WTC11 (cell line): ENCODE results near the gene PLA2G12B. TPM values are rescaled to one million over a fixed set of nuclear protein-coding genes. Genes with fewer than 3 reads are reported as not detected.

Source experiments
- ATAC-seq: fragments of 200-7000 bp; cut with Tn5 transposase; 2 replicates; pipeline ENCODE4 v1.10.0; 2021; ENCODE audit warnings: mild to moderate bottlenecking, moderate library complexity
- CTCF ChIA-PET: fragments of 300-600 bp; sonication (Branson Sonifier 250); formaldehyde crosslinking; loops from one replicate; lab custom pipeline; 2021; ENCODE audit warnings: antibody characterized with exemption; lab: Charles Lee
- POLR2A ChIA-PET: fragments of 350-600 bp; sonication (Branson Sonifier 250); formaldehyde crosslinking; loops from one replicate; lab custom pipeline; 2021; ENCODE audit warnings: antibody characterized with exemption; lab: Charles Lee
- DNase-seq: peaks from one replicate; pipeline ENCODE4 v3.0.0; 2021; ENCODE audit warnings: low spot score
- H3K27ac Mint-ChIP-seq: 2 replicates; pipeline ENCODE4 v1.8.0; 2021; ENCODE audit warnings: mixed read lengths
- H3K27me3 Mint-ChIP-seq: 2 replicates; pipeline ENCODE4 v1.8.0; 2021; ENCODE audit warnings: low read depth, mild to moderate bottlenecking, moderate library complexity, mixed read lengths
- H3K36me3 Mint-ChIP-seq: 2 replicates; pipeline ENCODE4 v1.8.0; 2021; ENCODE audit warnings: mixed read lengths
- H3K4me1 Mint-ChIP-seq: 2 replicates; pipeline ENCODE4 v1.8.0; 2022; ENCODE audit warnings: mixed read lengths
- H3K4me3 Mint-ChIP-seq: 2 replicates; pipeline ENCODE4 v1.8.0; 2021; ENCODE audit warnings: mild to moderate bottlenecking, moderate library complexity, mixed read lengths
- H3K9me3 Mint-ChIP-seq: 2 replicates; pipeline ENCODE4 v1.8.0; 2021; ENCODE audit warnings: mixed read lengths
- CBFB ChIP-seq: sonication (generic); formaldehyde crosslinking; IDR thresholded peaks from 2 replicates; pipeline ENCODE4 v1.8.1; 2022; ENCODE audit warnings: mild to moderate bottlenecking, low read depth, missing genetic modification reagents
- ERG ChIP-seq: fragments of 250-450 bp; sonication (Bioruptor Pico); IDR thresholded peaks from 2 replicates; pipeline ENCODE4 v1.8.0; 2021; ENCODE audit warnings: mild to moderate bottlenecking
- ESRRA ChIP-seq: sonication (generic); formaldehyde crosslinking; IDR thresholded peaks from 2 replicates; pipeline ENCODE4 v1.8.1; 2022; ENCODE audit warnings: mild to moderate bottlenecking, missing genetic modification reagents, borderline replicate concordance
- GABPB1 ChIP-seq: sonication (generic); formaldehyde crosslinking; IDR thresholded peaks from 2 replicates; pipeline ENCODE4 v1.8.1; 2023; ENCODE audit warnings: mild to moderate bottlenecking, missing genetic modification reagents
- HMGA2 ChIP-seq: fragments of 250-450 bp; sonication (Bioruptor Pico); IDR thresholded peaks from 2 replicates; pipeline ENCODE4 v1.4.0; 2021; ENCODE audit warnings: mild to moderate bottlenecking, moderate library complexity
- IRF1 ChIP-seq: sonication (generic); formaldehyde crosslinking; IDR thresholded peaks from 2 replicates; pipeline ENCODE4 v1.8.0; 2023; ENCODE audit warnings: missing genetic modification reagents
- JAZF1 ChIP-seq: fragments of 250-450 bp; sonication (Bioruptor Pico); IDR thresholded peaks from 2 replicates; pipeline ENCODE4 v1.9.0; 2021; ENCODE audit warnings: moderate library complexity, mild to moderate bottlenecking, inconsistent platforms
- MYBL2 ChIP-seq: sonication (generic); formaldehyde crosslinking; IDR thresholded peaks from 2 replicates; pipeline ENCODE4 v1.8.1; 2023; ENCODE audit warnings: mild to moderate bottlenecking, moderate library complexity, missing genetic modification reagents
- NR3C1 ChIP-seq: sonication (generic); formaldehyde crosslinking; conservative IDR thresholded peaks from 2 replicates; pipeline ENCODE4 v1.8.1; 2023; ENCODE audit warnings: low read depth, mild to moderate bottlenecking, missing genetic modification reagents
- PRRX2 ChIP-seq: fragments of 250-450 bp; sonication (Bioruptor Pico); IDR thresholded peaks from 2 replicates; pipeline ENCODE4 v1.8.0; 2021; ENCODE audit warnings: mild to moderate bottlenecking
- RORB ChIP-seq: fragments of 250-450 bp; sonication (Bioruptor Pico); IDR thresholded peaks from 2 replicates; pipeline ENCODE4 v1.9.0; 2021; ENCODE audit warnings: mild to moderate bottlenecking
- STAT6 ChIP-seq: sonication (generic); formaldehyde crosslinking; conservative IDR thresholded peaks from 2 replicates; pipeline ENCODE4 v1.8.1; 2023; ENCODE audit warnings: mild to moderate bottlenecking, low read depth, missing genetic modification reagents, moderate library complexity
- TEAD4 ChIP-seq: sonication (generic); formaldehyde crosslinking; IDR thresholded peaks from 2 replicates; pipeline ENCODE4 v1.8.0; 2022; ENCODE audit warnings: mild to moderate bottlenecking, missing genetic modification reagents
- ZNF121 ChIP-seq: sonication (generic); formaldehyde crosslinking; IDR thresholded peaks from 2 replicates; pipeline ENCODE4 v1.8.0; 2023; ENCODE audit warnings: missing genetic modification reagents
- ZNF219 ChIP-seq: sonication (generic); formaldehyde crosslinking; IDR thresholded peaks from 2 replicates; pipeline ENCODE4 v1.8.0; 2023; ENCODE audit warnings: missing genetic modification reagents, mild to moderate bottlenecking, borderline replicate concordance
- ZNF263 ChIP-seq: sonication (generic); formaldehyde crosslinking; IDR thresholded peaks from 2 replicates; pipeline ENCODE4 v1.8.1; 2022; ENCODE audit warnings: low read depth, mild to moderate bottlenecking, moderate library complexity, missing genetic modification reagents
- ZNF317 ChIP-seq: sonication (generic); formaldehyde crosslinking; IDR thresholded peaks from 2 replicates; pipeline ENCODE4 v1.8.1; 2023; ENCODE audit warnings: low read depth, mild to moderate bottlenecking, moderate library complexity, missing genetic modification reagents, borderline replicate concordance
- ZNF396 ChIP-seq: fragments of 250-450 bp; sonication (Bioruptor Pico); IDR thresholded peaks from 2 replicates; pipeline ENCODE4 v1.8.0; 2021; ENCODE audit warnings: mild to moderate bottlenecking, moderate library complexity, borderline replicate concordance
- ZNF416 ChIP-seq: fragments of 250-450 bp; sonication (Bioruptor Pico); IDR thresholded peaks from 2 replicates; pipeline ENCODE4 v1.9.0; 2021; ENCODE audit warnings: mild to moderate bottlenecking, inconsistent platforms
- ZNF512 ChIP-seq: sonication (generic); formaldehyde crosslinking; IDR thresholded peaks from 2 replicates; pipeline ENCODE4 v1.8.1; 2022; ENCODE audit warnings: missing genetic modification reagents, borderline replicate concordance
- ZSCAN18 ChIP-seq: fragments of 250-450 bp; sonication (Bioruptor Pico); IDR thresholded peaks from 2 replicates; pipeline ENCODE4 v2.1.2; 2022; ENCODE audit warnings: mild to moderate bottlenecking, moderate library complexity
- total RNA-seq: library from RNA; stranded (reverse); gene quantifications from 3 replicates; pipeline ENCODE4 v1.2.3, GENCODE V29; 2021
- TF ChIP-seq, protein P1 (sequence below): sonication (generic); formaldehyde crosslinking; conservative IDR thresholded peaks from 2 replicates; pipeline ENCODE4 v1.8.1; 2022; ENCODE audit warnings: mild to moderate bottlenecking, missing genetic modification reagents
- TF ChIP-seq, protein P2 (sequence below): fragments of 250-450 bp; sonication (Bioruptor Pico); IDR thresholded peaks from 2 replicates; pipeline ENCODE4 v1.9.0; 2021; ENCODE audit warnings: mild to moderate bottlenecking

The PLA2G12B gene
- total RNA-seq, 1 experiment from 2014 or later: not detected

- TF ChIP-seq, protein P1, sequence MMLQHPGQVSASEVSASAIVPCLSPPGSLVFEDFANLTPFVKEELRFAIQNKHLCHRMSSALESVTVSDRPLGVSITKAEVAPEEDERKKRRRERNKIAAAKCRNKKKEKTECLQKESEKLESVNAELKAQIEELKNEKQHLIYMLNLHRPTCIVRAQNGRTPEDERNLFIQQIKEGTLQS (CRISPR knock-in tag): no peak
- TF ChIP-seq ZNF416 (CRISPR knock-in tag): no peak
- TF ChIP-seq MYBL2 (CRISPR knock-in tag): no peak
- no peak for TF ChIP-seq ZNF317
- no peak for TF ChIP-seq ZNF396 (CRISPR knock-in tag)
- no peak for TF ChIP-seq ZNF263 (CRISPR knock-in tag)
- TF ChIP-seq NR3C1 (CRISPR knock-in tag): no peak
- no peak for TF ChIP-seq RORB (CRISPR knock-in tag)
- TF ChIP-seq, all 79 proteins: peak for 0
Measured at GRCh38 chr10:72948762-72949161, 5.8 kb downstream of the PLA2G12B start (continued).

GRCh38 chr10:72946963-72947362 lies 7.6 kb downstream of the PLA2G12B start:
- no peak overlapping the region for H3K4me3 Mint-ChIP-seq
- DNase-seq (no peak), ATAC-seq (no peak)
- H3K36me3 Mint-ChIP-seq: no peaks in the 10 kb centered on the region
- 0 out of 2 replicates have a peak, but pooled peaks cover 4% of the 10 kb centered on the region for H3K4me1 Mint-ChIP-seq
- POLR2A ChIA-PET: no interaction called here
- CTCF ChIA-PET: no interaction called here
- H3K27ac Mint-ChIP-seq: no peak overlapping the region
- no peaks in the 10 kb centered on the region for H3K9me3 Mint-ChIP-seq
- TF ChIP-seq ZNF219 (CRISPR knock-in tag) (no peak), JAZF1 (CRISPR knock-in tag) (no peak), ZNF121 (peak; percentile 57; the same call in 1 of the 2 replicates)
- no peaks in the 10 kb centered on the region; the same call in 1 of the 2 replicates for H3K27me3 Mint-ChIP-seq

DNA sequence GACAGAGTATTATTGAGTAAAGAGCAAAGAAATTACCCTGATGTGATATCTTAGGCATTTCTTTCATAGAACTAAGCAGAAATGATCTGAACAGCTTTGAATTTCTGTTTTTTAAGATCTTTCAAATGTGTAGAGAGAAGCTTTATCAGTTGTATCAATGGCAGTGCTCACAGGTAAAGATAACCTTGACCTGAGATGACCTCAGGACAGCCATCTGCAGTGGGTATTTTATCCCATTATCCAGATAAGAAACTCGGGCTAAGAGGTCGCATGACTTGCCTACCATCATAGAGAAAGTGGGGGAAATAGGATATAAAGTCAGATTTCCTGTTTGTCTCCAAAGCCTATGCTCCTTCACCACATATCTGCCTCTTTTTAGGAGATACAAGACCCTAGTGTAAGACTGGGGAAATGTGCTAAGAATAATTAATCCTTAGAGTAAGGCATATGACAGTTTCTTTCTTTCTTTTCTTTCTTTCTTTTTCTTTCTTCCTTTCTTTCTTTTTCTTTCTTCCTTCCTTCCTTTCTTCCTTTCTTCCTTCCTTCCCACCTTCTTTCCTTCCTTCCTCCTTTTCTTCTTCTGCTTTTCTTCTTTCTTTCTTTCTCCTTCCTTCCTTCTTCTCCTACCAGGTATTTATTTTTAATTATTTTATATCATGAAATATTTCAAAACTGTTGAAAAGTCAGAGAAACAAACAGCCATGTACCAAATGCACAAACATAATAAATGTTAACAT lies 10.9 kb downstream of the PLA2G12B start:
- H3K36me3 Mint-ChIP-seq: no peaks in the 10 kb centered on the region
- ChIA-PET CTCF (no interaction called here), POLR2A (no interaction called here)
- H3K9me3 Mint-ChIP-seq: no peaks in the 10 kb centered on the region
- no peak overlapping the region for H3K4me3 Mint-ChIP-seq
- no peaks in the 10 kb centered on the region; the same call in 1 of the 2 replicates for H3K27me3 Mint-ChIP-seq
- peaks cover 5% of the 10 kb centered on the region; the same call in 1 of the 2 replicates for H3K4me1 Mint-ChIP-seq
- ATAC-seq: no peak
- no peak for DNase-seq
- H3K27ac Mint-ChIP-seq: no peak overlapping the region
- TF ChIP-seq TEAD4 (CRISPR knock-in tag) (no peak), ZSCAN18 (CRISPR knock-in tag) (no peak), IRF1 (CRISPR knock-in tag) (no peak), ERG (CRISPR knock-in tag) (no peak), ZNF121 (no peak), GABPB1 (CRISPR knock-in tag) (no peak), STAT6 (CRISPR knock-in tag) (no peak), PRRX2 (CRISPR knock-in tag) (no peak), ESRRA (CRISPR knock-in tag) (no peak), CBFB (CRISPR knock-in tag) (no peak), ZNF512 (CRISPR knock-in tag) (no peak), HMGA2 (CRISPR knock-in tag) (no peak), ZNF416 (CRISPR knock-in tag) (no peak)
- TF ChIP-seq, protein P2, sequence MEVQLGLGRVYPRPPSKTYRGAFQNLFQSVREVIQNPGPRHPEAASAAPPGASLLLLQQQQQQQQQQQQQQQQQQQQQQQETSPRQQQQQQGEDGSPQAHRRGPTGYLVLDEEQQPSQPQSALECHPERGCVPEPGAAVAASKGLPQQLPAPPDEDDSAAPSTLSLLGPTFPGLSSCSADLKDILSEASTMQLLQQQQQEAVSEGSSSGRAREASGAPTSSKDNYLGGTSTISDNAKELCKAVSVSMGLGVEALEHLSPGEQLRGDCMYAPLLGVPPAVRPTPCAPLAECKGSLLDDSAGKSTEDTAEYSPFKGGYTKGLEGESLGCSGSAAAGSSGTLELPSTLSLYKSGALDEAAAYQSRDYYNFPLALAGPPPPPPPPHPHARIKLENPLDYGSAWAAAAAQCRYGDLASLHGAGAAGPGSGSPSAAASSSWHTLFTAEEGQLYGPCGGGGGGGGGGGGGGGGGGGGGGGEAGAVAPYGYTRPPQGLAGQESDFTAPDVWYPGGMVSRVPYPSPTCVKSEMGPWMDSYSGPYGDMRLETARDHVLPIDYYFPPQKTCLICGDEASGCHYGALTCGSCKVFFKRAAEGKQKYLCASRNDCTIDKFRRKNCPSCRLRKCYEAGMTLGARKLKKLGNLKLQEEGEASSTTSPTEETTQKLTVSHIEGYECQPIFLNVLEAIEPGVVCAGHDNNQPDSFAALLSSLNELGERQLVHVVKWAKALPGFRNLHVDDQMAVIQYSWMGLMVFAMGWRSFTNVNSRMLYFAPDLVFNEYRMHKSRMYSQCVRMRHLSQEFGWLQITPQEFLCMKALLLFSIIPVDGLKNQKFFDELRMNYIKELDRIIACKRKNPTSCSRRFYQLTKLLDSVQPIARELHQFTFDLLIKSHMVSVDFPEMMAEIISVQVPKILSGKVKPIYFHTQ (CRISPR knock-in tag): no peak
